ENCODE measurements around the gene HACD1.

HACD1 gene, protein sequence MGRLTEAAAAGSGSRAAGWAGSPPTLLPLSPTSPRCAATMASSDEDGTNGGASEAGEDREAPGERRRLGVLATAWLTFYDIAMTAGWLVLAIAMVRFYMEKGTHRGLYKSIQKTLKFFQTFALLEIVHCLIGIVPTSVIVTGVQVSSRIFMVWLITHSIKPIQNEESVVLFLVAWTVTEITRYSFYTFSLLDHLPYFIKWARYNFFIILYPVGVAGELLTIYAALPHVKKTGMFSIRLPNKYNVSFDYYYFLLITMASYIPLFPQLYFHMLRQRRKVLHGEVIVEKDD

DNA sequence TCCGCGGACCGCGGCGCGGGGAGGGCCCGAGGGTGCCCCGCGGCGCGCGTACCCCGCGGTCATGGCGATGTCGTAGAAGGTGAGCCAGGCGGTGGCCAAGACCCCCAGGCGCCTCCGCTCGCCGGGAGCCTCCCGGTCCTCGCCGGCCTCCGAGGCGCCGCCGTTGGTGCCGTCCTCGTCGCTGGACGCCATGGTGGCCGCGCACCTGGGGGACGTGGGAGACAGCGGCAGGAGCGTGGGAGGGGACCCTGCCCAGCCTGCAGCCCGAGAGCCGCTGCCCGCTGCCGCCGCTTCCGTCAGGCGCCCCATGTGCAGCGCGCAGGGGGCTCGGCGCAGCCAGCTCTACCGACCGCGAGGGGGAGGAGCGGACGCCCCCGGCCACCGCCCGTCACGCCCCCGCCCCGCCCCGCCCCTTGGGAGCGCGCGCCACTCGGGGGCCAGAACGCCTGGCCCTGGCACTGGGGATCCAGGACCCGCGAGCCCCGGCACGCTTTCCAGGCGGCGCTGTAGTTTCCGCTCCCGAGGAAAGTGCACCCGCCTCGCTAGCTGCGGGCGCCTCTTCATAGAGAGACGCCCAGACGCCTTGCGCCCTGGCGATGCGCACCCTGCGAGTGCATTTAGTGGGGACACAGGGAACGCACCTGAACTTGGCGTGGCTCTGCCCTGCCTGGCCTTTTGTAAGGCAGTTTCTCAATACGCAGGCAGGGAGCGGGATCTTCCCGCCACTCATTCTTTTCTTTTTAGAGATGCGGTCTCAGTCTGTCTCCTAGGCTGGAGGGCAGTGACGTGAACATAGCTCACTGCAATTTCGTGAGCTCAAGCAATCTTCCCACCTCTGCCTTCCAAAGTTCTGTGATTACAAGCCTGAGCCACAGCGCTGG is at the start of gene HACD1:
Gene HACD1 (minus strand): TSS at position 344 of the 881 bp plus-strand sequence. CDS start 35 bp downstream, at position 309.
- Mint-ChIP-seq H3K27ac (no peak within 1 kb of the TSS), H3K27me3 (peaks cover 25% of the 10 kb centered on the region), H3K9me3 (no peaks in the 10 kb centered on the region), H3K4me1 (peaks cover 7% of the 10 kb centered on the region), H3K4me3 (peak within 1 kb of the TSS; percentile 83 to 85)
- DNase-seq (peak; percentile 55 to 66), ATAC-seq (peak; percentile 80)

DNA sequence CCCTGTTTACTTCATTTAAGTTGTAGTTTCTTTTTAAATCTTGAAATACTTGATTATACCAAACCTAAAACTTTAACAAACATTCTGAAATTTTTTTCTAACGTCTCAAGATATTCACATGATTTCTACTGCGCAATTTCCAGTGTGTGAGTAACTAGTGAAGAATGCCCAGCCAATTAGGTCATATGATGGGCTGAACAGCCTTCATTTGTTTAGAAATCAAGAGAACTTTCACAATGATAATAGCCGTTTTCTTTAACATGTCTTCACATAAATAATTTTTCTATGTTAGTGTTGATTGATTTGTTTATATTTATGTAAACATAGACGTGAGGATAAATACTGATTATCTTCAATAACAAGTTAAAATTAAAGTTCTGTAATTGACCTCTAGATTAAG is 48.6 kb upstream of the HACD1 start:
- Mint-ChIP-seq H3K4me3 (no peak overlapping the region), H3K27ac (no peak overlapping the region), H3K27me3 (no peaks in the 10 kb centered on the region)

DNA sequence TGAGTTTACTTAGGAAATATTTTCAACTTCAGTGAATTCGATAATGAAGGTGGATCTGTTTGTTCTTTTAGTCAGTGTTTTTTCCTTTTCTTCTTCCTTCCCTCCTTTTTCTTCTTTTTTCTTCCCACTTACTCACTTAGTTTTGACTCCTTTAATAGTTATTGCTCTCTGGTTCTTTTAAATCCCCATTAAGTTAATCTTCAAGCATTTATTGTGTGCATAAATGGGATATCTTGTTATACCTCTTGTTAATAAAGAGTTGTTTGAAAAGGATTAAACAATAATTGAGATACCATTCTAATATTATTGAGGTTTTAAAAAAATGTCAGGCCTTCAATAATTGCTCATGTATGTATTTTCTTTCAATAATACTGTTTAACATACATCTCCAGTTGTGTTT is 46.3 kb upstream of the HACD1 start:
- Mint-ChIP-seq H3K27ac (no peak overlapping the region), H3K9me3 (peaks cover 0 to under 1% of the 10 kb centered on the region in 2 donors), H3K4me1 (peaks cover 57% of the 10 kb centered on the region), H3K4me3 (no peak overlapping the region), H3K27me3 (no peaks in the 10 kb centered on the region)
- no peak for DNase-seq
- ATAC-seq = no peak

More for the DNA sequence above, 48.6 kb upstream of the HACD1 start:
- H3K4me1 Mint-ChIP-seq = peaks cover 72% of the 10 kb centered on the region
- DNase-seq = no peak
- no peak for ATAC-seq
- no peaks in the 10 kb centered on the region for H3K9me3 Mint-ChIP-seq

DNA sequence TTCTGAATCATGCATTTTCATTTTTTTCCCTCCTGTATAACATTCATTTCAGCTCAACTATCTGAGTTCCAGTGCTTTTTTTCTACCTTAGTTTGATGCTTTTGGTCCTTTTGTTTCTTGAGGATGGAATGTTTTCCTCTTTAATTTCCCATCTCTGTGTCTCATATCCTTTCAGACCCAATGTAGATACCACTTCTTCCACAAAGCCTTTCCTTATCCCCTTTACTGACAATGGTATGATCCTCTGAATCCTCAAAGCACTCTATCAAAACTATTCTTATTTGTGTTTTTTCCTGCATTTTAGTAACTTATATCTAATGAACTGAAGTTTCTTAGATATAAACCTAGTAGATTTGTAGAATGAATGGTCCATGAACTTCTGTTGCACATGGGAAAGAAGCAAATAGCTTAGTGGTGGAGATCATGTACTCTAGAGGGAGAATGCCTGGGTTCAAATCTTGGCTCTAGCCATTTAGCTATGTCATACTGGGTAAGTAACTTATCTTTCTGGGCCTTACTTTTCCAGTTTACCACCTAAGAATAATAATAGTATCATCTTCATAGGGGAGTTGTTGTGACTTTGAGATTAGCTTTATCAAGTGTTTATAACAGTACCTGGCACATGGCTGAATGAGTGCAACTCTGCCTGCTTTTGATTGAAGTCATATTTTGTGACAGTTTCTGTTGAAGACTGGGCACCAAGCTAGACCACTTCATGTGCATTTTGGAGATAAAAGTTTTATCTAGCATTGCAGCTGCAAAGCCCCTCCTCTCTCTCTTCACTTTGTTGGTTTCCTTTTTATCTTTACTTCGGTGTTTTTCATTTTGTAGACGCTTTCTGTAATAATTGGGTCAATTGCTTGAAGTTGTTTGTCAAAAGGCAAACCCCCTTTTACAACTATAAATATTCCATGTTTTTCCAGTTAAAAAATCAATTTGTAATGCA is 45.3 kb upstream of the HACD1 start:
- no peak overlapping the region for H3K4me3 Mint-ChIP-seq
- no peak for ATAC-seq

DNA sequence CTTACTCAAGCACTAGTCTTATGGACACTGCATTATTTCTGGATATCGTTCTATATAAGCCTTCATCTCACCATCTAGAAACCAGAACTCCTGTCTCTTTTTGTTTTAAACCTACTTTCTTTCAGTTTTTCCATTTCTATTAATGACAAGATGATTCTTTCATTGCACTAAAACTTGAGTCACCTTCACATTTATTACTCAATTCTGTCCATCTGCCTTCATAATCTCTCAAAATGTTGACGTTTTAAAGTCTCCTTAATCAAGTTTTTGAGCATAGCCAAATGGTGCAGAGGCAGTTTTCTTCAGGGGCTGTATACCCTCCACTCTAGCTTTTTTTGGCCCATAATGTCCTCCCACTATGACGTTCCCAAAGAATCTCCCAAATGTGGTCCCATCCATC is 44.3 kb upstream of the HACD1 start:
- peaks cover 11 to 17% of the 10 kb centered on the region in 2 donors for H3K9me3 Mint-ChIP-seq
- no peak for ATAC-seq
- H3K4me3 Mint-ChIP-seq = no peak overlapping the region
- peaks cover 63% of the 10 kb centered on the region for H3K4me1 Mint-ChIP-seq
- DNase-seq = no peak
- H3K27ac Mint-ChIP-seq = no peak overlapping the region
- no peaks in the 10 kb centered on the region for H3K27me3 Mint-ChIP-seq

More for the DNA sequence above, 45.3 kb upstream of the HACD1 start:
- DNase-seq = no peak
- H3K9me3 Mint-ChIP-seq = peaks cover 8 to 11% of the 10 kb centered on the region in 2 donors
- peaks cover 57% of the 10 kb centered on the region for H3K4me1 Mint-ChIP-seq
- no peak overlapping the region for H3K27ac Mint-ChIP-seq
- no peaks in the 10 kb centered on the region for H3K27me3 Mint-ChIP-seq

DNA sequence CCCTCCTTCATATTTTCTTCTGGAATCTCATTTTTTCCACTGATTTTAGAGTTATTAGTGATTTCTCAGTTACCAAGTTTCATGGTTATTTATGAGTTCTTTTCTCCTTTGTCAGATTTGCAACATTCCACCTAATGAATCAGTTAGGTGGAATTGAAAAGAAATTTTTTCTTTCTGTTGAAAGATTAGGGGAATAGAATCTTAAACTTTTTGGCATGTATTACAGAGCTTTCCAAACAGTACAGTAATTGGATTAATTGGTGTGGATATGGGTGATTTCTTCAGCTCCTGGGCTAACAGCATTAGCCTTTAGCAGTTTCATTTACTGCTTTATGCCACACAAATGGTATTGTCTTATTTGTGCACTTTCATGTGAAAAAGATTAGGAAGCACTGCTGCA is 43.7 kb upstream of the HACD1 start:
- Mint-ChIP-seq H3K9me3 (peaks cover 11 to 20% of the 10 kb centered on the region in 2 donors), H3K27ac (no peak overlapping the region), H3K4me1 (peaks cover 69% of the 10 kb centered on the region), H3K4me3 (no peak overlapping the region), H3K27me3 (no peaks in the 10 kb centered on the region)
- DNase-seq (no peak), ATAC-seq (no peak)

DNA sequence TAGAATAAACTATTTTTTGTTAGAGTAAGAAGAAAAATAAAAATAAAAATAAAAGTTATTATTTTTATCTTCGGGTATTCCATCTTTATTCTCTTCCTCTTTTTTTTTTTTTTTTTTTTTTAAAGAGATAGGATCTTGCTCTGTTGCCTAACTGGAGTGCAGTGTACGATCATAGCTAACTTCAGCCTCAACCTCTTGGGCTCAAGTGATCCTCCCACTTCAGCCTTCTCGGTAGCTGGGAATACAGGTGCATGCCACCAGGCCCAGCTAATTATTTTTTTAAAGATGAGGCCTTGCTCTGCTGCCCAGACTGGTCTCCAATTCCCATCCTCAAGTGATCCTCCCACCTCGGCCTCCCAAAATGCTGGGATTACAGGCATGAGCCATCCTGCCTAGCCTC is 42.2 kb upstream of the HACD1 start:
- peaks cover 80% of the 10 kb centered on the region for H3K4me1 Mint-ChIP-seq
- DNase-seq (no peak), ATAC-seq (no peak)
- no peak overlapping the region for H3K4me3 Mint-ChIP-seq
- H3K27ac Mint-ChIP-seq = peak overlapping the region in 1 of 2 donors; percentile 65
- H3K9me3 Mint-ChIP-seq = peaks cover 11 to 20% of the 10 kb centered on the region in 2 donors
- no peaks in the 10 kb centered on the region for H3K27me3 Mint-ChIP-seq

DNA sequence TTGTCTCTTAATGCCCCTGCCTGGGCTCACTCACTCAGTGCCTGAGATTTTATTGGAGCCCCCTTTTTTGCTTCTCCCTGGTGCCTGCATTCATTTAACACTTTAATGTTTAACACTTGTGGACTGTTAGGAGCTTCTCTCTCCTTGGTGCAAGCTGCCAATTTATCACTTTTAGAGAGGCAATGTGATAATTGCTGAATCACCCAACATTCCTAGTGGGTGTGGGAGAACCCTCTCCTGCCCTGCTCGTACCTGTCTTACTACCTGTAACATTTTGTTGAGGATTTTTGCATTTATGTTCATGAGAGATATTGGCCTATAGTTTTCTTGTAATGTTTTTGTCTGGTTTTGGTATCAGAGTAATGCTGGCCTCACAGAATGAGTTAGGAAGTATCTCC is 39.9 kb upstream of the HACD1 start:
- peak overlapping the region in 1 of 2 donors; percentile 49 for H3K27ac Mint-ChIP-seq
- peak overlapping the region in 1 of 2 donors; percentile 10 for H3K4me3 Mint-ChIP-seq
- peaks cover 70% of the 10 kb centered on the region for H3K4me1 Mint-ChIP-seq
- DNase-seq (no peak), ATAC-seq (no peak)
- no peaks in the 10 kb centered on the region for H3K27me3 Mint-ChIP-seq
- peaks cover 16 to 28% of the 10 kb centered on the region in 2 donors for H3K9me3 Mint-ChIP-seq

DNA sequence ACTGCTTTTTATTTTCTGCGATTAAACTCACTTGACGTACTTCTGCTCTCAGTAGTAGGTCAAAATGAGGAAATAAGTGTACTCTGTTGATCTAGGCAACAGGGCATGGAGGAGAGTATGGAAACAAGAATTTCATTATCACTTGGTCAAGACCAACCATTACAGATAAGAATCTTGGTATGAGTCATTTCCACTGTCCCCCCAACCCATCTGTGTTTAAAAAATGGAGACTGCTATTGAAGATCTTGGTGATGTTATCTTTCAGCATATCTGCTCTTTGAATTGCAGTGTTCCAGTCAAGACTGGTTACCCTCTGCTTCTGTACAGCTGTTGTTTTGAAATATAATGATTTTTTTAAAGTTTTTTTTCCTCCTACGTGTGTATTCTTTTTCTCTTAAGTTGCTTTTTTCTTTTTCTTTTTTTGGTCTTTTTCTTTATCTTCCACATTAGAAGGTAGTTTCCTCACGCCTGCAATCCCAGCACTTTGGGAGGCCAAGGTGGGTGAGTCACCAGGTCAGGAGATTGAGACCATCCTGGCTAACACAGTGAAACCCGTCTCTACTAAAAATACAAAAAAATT is 38.5 kb upstream of the HACD1 start:
- Mint-ChIP-seq H3K27me3 (no peaks in the 10 kb centered on the region), H3K4me3 (peak overlapping the region; percentile 20 to 57), H3K27ac (no peak overlapping the region), H3K4me1 (peaks cover 70% of the 10 kb centered on the region), H3K9me3 (peaks cover 16 to 28% of the 10 kb centered on the region in 2 donors)
- ATAC-seq (peak; percentile 69), DNase-seq (no peak)

DNA sequence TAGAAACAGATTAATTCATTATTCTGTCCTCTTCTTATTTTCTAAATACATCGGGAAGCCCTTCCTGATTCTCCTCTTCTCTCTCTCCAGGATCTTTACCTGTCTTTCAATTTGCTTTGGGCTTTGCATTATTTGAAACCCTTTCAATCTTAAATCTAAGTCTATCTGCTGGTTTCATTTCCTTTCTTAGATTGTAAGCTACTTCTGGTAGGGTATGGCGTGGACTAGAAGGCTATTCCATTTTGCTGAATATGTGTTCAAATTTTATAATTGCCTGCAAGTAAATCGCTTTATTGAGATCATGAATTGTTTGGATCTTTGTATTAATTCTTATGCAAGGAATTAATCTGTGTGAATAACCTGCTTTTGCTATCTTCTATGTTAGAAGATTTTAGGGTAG is 37.8 kb upstream of the HACD1 start:
- DNase-seq (no peak), ATAC-seq (no peak)
- Mint-ChIP-seq H3K9me3 (peaks cover 16 to 28% of the 10 kb centered on the region in 2 donors), H3K4me3 (peak overlapping the region; percentile 1 to 13), H3K27me3 (no peaks in the 10 kb centered on the region), H3K27ac (no peak overlapping the region), H3K4me1 (peaks cover 72% of the 10 kb centered on the region)

DNA sequence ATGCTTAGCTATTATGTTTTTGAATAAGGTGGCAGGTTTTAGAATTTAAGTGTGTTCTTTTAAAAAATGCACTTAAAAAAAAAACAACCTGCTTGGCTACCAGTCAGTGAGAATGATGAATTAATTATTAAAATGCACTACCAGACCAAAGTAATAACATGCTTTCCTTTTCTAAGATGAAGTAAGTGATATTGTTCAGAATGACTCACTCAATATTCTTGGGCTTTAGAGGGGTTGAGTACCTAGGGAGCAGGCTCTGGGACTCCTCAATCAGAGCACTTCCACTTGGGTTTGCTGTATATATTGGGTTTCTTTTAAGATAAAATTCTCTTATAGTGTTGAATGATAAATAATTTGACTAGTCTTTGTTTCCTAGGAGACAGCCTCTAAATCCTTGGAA is 35.4 kb upstream of the HACD1 start:
- Mint-ChIP-seq H3K27me3 (no peaks in the 10 kb centered on the region), H3K4me3 (no peak overlapping the region), H3K27ac (no peak overlapping the region), H3K9me3 (peaks cover 11 to 34% of the 10 kb centered on the region in 2 donors), H3K4me1 (peaks cover 86% of the 10 kb centered on the region)
- ATAC-seq (no peak), DNase-seq (no peak)

DNA sequence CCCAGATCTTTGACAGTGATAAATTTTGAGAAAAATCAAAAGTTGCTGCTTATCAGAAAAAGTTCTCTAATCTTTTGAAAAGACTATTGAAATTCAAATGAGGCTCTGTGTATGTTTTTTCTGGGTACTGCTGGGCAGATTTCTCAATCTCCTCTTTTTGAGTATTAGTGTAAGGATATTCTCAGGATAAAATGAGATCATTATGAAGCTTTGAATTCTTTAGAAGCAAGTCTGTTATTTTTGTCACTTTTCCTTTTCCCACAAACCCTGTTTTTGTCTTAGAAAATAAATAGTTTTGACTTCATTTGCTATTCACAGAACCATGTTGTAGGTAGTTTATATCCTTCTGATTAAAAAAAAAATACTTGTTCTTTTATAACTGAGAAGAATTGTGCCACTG is 34.7 kb upstream of the HACD1 start:
- Mint-ChIP-seq H3K27ac (no peak overlapping the region), H3K4me1 (peaks cover 86% of the 10 kb centered on the region), H3K27me3 (no peaks in the 10 kb centered on the region), H3K4me3 (no peak overlapping the region), H3K9me3 (peaks cover 9 to 28% of the 10 kb centered on the region in 2 donors)
- DNase-seq = no peak
- ATAC-seq = no peak

DNA sequence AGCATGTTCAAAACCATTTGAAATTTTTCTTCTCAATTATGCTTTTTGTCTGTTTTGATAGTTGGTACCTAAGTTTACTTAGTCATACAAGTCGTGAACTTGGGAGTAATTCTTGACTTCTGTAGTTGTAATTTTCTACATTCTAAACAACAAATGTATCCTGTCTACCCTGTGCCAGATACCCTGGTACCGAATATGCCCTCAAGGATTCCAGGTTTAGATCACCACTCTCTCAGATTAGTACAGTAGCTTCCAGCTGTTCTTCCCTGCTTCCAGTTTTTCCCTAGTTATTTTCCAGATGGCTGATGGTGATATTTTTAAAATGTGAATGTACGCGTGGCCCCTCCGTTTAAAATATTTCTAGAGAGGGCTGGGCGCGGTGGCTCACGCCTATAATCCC is 33.2 kb upstream of the HACD1 start:
- H3K27ac Mint-ChIP-seq = peak overlapping the region in 1 of 2 donors; percentile 63
- H3K4me1 Mint-ChIP-seq = peaks cover 77% of the 10 kb centered on the region
- H3K27me3 Mint-ChIP-seq = no peaks in the 10 kb centered on the region
- DNase-seq = no peak
- H3K4me3 Mint-ChIP-seq = peak overlapping the region; percentile 13 to 42
- ATAC-seq = no peak
- peaks cover 9 to 21% of the 10 kb centered on the region in 2 donors for H3K9me3 Mint-ChIP-seq

DNA sequence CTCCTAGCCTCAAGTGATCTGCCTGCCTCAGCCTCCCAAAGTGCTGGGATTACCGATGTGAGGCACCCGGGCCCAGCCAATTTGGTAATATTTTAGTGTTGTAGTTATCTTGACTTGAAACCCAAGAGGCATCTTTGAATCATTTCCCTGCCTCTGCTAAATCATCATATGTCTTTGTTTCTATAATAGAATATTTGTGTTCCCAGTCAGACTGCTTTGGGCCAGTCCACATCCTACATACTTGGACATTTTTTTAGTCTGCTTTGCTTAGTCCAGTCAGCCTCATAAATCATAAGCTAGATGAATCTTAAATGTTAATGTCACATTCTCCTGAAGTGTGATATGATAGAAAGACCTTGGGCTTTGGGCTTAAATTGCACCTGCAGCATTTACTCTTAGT is 32.7 kb upstream of the HACD1 start:
- no peak for DNase-seq
- Mint-ChIP-seq H3K27me3 (no peaks in the 10 kb centered on the region), H3K27ac (no peak overlapping the region)

DNA sequence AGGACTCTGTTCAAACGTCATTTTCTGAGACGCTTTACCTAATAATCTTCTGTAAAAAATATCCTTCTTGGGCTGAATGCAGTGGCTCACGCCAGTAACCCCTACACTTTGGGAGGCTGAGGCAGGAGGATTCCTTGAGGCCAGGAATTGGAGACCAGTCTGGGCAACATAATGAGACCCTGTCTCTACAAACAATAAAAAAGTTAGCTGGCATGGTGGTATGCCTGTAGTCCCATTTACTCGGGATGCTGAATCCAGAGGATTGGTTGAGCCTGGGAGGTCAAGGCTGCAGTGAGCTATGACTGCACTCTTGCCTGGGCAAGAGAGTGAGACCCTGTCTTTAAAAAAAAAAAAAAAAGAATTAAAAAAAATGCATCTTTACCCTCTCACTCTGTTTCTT is 31.9 kb upstream of the HACD1 start:
- H3K4me1 Mint-ChIP-seq = peaks cover 63% of the 10 kb centered on the region
- H3K27ac Mint-ChIP-seq = peak overlapping the region; percentile 75 to 94
- H3K9me3 Mint-ChIP-seq = peaks cover 9 to 20% of the 10 kb centered on the region in 2 donors
- H3K4me3 Mint-ChIP-seq = peak overlapping the region; percentile 75 to 77
- ATAC-seq (no peak), DNase-seq (no peak)
- H3K27me3 Mint-ChIP-seq = no peaks in the 10 kb centered on the region

More for the DNA sequence above, 32.7 kb upstream of the HACD1 start:
- peaks cover 71% of the 10 kb centered on the region for H3K4me1 Mint-ChIP-seq
- H3K9me3 Mint-ChIP-seq = peaks cover 9 to 21% of the 10 kb centered on the region in 2 donors
- H3K4me3 Mint-ChIP-seq = peak overlapping the region in 1 of 2 donors; percentile 42
- ATAC-seq = no peak
